ES-I3 (cell line): ENCODE measurements around the gene ATP5MC2.
"Not testable (repeated sequence)": the region's sequence is repeated elsewhere in the genome, so short reads cannot be mapped to it uniquely, and the experiment has no call there.

Experiments used
- H3K36me3 ChIP-seq: 2 replicates; pipeline ENCODE4 v1.6.1; 2013; ENCODE audit warnings: mild to moderate bottlenecking, low read length, control low read depth, moderate library complexity; ENCODE audit not compliant: insufficient read depth
- H3K4me1 ChIP-seq: 2 replicates; pipeline ENCODE4 v1.6.1; 2013; ENCODE audit warnings: mild to moderate bottlenecking, control low read depth, low read length; ENCODE audit not compliant: insufficient read depth
- H3K9ac ChIP-seq: 2 replicates; pipeline ENCODE4 v1.6.1; 2013; ENCODE audit warnings: low read depth, mild to moderate bottlenecking, low read length, moderate library complexity
- H3K9me3 ChIP-seq: 2 replicates; pipeline ENCODE4 v1.6.1; 2013; ENCODE audit warnings: mild to moderate bottlenecking, low read length, moderate library complexity; ENCODE audit not compliant: control insufficient read depth, insufficient read depth

Gene ATP5MC2

DNA sequence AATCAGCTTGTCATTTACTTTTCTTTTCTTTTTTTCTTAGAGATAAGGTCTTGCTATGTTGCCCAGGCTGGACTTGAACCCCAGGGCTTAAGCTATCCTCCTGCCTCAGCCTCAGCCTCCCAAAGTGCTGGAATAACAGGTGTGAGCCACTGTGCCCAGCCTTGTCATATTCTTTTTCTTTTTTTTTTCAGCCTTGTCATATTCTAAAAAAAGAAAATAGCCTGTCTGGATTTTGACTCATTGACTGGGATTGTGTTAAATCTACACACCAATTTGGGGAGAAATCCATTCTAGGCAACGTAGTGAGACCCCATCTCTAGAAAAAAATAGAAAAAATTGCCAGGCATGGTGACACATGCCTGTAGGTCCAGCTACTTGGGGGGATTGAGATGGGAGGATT is 24.1 kb downstream of the ATP5MC2 start:
- no peak overlapping the region for H3K9ac ChIP-seq

DNA sequence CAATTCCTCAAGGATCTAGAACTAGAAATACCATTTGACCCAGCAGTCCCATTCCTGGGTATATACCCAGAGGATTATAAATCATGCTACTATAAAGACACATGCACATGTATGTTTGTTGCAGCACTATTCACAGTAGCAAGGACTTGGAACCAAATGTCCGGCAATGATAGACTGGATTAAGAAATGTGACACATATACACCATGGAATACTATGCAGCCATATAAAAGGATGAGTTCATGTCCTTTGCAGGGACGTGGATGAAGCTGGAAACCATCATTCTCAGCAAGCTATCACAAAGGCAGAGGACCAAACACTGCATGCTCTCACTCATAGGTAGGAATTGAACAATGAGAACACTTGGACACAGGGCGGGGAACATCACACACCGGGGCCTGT is 29.6 kb downstream of the ATP5MC2 start:
- not testable (repeated sequence) for H3K9me3 ChIP-seq, H3K9ac ChIP-seq, H3K4me1 ChIP-seq, H3K36me3 ChIP-seq

More for the DNA sequence above, 24.1 kb downstream of the ATP5MC2 start:
- Histone ChIP-seq H3K4me1 (no peaks in the 10 kb centered on the region), H3K36me3 (no peaks in the 10 kb centered on the region; the same call in 1 of the 2 replicates), H3K9me3 (no peaks in the 10 kb centered on the region)

DNA sequence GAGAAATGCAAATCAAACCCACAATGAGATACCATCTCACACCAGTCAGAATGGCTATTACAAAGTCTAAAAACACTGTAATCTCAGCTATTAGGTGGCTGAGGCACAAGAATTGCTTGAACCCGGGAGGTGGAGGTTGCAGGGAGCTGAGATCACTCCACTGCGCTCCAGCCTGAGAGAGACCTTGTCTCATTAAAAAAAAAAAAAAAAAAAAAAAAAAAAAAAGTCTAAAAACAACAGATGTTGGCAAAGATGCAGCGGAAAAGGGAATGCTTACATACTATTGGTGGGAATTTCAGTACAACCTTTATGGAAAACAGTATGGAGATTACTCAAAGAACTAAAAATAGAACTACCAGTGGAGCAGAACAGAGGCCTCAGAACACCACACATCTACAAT is 30.7 kb downstream of the ATP5MC2 start:
- no peaks in the 10 kb centered on the region for H3K4me1 ChIP-seq
- no peaks in the 10 kb centered on the region for H3K36me3 ChIP-seq
- no peaks in the 10 kb centered on the region for H3K9me3 ChIP-seq
- H3K9ac ChIP-seq = no peak overlapping the region

DNA sequence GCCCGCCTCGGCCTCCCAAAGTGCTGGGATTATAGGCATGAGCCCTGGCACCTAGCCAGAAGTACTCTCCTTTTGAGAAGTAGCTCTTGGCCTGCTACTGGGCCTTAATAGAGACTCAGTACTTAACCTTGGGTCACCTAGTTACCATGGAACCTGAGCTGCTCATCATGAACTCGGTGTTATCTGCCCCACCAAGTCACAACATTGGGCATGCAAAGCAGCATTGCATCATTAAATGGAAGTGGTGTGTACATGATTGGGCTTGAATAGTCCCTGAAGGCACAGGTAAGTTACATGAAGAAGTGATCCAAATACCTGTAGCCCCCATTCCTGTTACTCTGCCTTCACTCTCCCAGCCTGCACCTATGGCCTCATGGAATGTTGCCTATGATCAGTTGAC is 31.8 kb downstream of the ATP5MC2 start:
- H3K9me3 ChIP-seq = no peaks in the 10 kb centered on the region

DNA sequence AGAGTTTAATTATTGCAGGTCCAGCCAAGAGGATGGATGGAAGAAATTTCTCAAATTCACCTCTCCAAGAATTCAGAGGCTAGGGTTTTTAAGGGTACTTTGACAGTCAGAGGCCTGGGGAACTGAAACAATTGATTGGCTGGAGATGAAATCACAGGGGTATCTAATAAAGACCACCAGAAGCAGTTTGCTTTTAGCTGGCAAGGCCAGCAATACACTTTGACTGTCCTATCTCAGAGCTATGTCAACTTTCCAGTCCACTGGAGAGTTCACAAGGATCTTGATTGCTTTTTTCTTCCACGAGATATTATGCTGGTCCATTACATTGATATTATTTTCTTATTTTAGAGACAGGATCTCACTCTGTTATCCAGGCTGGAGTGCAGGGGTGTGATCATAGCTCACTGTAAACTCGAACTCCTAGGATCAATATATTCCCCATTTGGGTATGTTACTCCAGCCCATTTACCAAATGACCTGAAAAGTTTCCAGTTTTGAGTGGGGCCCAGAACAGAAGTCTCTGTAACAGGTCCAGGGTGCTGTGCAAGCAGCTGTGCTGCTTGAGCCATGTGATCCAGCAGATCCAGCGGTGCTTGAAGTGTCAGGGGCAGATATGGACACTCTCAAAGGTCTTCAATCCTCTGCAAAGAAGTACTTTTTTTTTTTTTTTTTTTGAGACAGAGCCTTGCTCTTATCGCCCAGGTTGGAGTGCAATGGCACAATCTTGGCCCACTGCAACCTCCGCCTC is 32.5 kb downstream of the ATP5MC2 start:
- Histone ChIP-seq H3K36me3 (no peaks in the 10 kb centered on the region), H3K4me1 (no peaks in the 10 kb centered on the region), H3K9ac (no peak overlapping the region), H3K9me3 (no peaks in the 10 kb centered on the region)

More for the DNA sequence above, 31.8 kb downstream of the ATP5MC2 start:
- no peaks in the 10 kb centered on the region for H3K36me3 ChIP-seq
- no peaks in the 10 kb centered on the region for H3K4me1 ChIP-seq
- H3K9ac ChIP-seq = no peak overlapping the region

DNA sequence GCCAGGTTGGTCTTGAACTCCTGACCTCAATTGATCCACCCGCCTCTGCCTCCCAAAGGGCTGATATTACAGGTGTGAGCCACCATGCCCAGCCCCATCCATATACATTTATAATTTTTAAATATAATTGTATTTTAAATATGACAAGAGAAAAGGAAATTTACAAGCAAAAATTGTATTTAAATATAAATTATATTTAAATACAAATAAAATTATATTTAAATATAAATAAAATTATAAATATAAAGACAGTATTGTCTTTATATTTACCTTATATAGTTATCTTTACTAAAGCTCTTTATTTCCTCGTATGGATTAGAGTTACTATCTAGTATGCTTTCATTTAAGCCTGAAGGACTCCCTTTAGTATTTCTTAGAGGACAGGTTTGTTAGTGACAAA is 37.8 kb downstream of the ATP5MC2 start:
- no peak overlapping the region for H3K9ac ChIP-seq
- no peaks in the 10 kb centered on the region for H3K36me3 ChIP-seq
- no peaks in the 10 kb centered on the region for H3K9me3 ChIP-seq
- no peaks in the 10 kb centered on the region for H3K4me1 ChIP-seq

DNA sequence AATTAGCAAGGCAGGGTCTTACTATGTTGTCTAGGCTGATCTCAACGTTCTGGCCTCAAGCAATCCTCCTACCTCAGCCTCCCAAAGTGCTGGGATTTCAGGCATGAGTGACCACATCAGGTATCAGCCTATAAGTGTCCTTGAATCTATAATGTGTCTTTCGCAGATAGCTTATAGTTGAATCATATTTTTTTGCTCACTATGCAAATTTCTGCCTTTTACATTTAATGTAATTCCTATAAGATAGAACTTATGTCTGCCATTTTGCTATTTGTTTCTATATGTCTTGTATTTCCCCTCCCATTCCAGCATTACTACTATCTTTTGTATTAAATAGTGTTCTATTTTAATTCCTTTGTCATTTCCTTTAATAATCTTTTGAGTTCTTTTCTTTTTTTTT is 39.2 kb downstream of the ATP5MC2 start:
- no peaks in the 10 kb centered on the region for H3K9me3 ChIP-seq
- H3K9ac ChIP-seq = no peak overlapping the region
- H3K4me1 ChIP-seq = no peaks in the 10 kb centered on the region
- no peaks in the 10 kb centered on the region for H3K36me3 ChIP-seq

DNA sequence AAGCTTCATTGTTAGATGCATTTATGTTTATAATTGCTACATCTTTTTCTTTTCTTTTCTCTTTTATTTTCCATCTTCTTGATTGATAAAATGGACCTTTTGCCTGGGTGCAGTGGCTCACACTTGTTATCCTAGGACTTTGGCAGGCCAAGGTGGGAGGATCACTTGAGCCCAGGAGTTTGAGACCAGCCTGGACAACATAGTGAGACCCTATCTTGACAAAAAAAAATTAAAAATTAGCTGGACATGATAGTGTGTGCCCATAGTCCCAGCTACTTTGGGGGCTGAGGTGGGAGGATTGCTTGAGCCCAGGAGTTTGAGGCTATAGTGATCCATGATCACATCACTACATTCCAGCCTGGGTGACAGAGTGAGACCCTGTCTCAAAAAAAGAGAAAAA is 40.2 kb downstream of the ATP5MC2 start:
- not testable (repeated sequence) for H3K36me3 ChIP-seq, H3K4me1 ChIP-seq, H3K9ac ChIP-seq, H3K9me3 ChIP-seq

DNA sequence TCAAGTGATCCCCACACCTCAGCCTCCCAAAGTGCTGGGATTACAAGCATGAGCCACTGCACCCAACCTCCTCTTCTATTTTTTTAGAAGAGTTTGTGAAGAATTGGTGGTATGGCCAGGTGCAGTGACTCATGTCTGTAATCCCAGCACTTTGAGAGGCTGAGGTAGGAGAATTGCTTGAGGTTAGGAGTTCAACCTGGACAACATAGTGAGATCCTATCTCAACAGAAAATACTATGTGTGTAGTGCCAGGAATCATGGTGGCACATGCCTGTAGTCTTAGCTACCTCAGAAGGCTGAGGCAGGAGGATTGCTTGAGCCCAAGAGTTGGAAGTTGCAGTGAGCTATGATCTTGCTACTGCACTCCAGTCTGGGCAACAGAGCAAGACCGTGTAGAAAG is 44.2 kb downstream of the ATP5MC2 start:
- no peaks in the 10 kb centered on the region for H3K36me3 ChIP-seq
- 0 out of 2 replicates have a peak, but pooled peaks cover 4% of the 10 kb centered on the region for H3K4me1 ChIP-seq
- no peak overlapping the region for H3K9ac ChIP-seq
- no peaks in the 10 kb centered on the region for H3K9me3 ChIP-seq

DNA sequence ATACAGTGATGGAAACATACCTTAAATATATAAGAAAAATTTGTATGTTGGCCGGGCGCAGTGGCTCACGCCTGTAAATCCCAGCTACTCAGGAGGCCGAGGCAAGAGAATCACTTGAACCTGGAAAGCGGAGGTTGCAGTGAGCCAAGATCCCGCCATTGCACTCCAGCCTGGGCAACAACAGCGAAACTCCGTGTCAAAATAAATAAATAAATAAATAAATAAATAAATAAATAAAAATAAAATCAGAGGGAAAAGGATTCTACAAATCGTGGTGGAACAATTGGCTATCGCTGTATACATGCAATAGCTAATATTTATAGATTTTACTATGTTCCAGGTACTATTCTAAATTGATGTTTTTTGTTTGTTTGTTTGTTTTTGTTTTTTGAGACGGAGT is 48.0 kb downstream of the ATP5MC2 start:
- peaks cover 12% of the 10 kb centered on the region; the same call in 1 of the 2 replicates for H3K4me1 ChIP-seq
- H3K9ac ChIP-seq = no peak overlapping the region
- H3K9me3 ChIP-seq = no peaks in the 10 kb centered on the region

DNA sequence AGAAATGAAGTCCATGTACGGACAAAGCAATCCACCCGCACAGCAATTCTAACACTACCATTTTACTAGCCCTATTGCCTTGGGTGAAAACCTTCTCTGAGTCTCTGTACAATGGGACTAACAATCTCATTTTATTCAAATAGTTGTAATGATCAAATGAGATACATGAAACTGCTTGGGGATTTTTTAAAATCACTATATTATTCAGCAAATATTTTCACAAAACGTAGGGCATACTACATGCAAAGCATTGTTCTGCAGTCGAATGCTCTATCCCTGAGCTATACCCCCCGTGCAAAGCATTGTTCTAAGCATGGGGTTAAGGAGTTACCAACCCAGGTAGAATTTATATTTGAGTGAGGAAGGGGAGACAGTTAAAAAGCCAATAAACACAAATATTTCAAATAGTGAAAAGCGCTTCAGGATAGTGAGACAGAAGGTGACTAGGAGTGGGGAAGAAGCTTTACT is 49.1 kb downstream of the ATP5MC2 start:
- H3K36me3 ChIP-seq = no peaks in the 10 kb centered on the region
- peak overlapping the region; percentile 88 for H3K9ac ChIP-seq
- H3K9me3 ChIP-seq = no peaks in the 10 kb centered on the region
- H3K4me1 ChIP-seq = peaks cover 12% of the 10 kb centered on the region; the same call in 1 of the 2 replicates

More for the DNA sequence above, 48.0 kb downstream of the ATP5MC2 start:
- H3K36me3 ChIP-seq = no peaks in the 10 kb centered on the region

DNA sequence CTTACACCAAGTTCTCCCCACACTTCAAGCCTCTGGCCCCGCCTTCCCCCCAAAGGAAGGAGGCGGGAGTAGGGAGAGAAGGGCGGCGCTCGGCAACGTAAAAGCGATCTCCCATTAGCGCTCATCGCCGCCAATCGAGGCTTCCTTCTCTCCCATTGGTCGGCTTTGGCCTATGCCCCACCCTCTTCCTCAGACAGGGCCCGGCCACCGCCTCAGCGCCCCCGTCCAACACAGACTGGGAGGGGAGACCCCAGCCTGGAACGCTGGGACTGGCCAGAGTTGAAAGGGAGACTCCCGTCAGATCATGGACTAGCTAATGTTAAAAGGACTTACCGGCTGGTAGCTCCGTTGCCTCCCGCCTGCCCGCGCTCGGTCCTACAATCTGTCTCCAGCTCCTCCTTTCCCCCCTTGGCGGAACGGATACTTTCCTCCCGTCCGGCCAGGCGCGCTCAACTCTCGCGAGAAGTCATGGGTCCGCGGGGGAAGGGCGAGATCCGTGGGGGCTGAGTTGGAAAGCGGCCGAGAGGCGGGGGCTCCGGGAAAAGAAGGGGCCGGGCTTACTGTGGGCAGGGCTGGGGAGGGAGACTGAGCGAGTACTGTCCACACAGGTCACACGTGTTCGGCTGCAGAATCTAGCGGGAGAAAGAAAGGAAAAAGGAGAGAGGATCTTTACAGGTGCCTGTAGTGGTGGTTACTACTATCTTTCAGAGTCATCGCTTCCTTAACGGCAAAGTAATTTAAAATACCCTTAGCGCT is 49.8 kb downstream of the ATP5MC2 start, which contains the start of gene ATF7:
ATF7 (minus strand) TSS at position 437 of the 756 bp plus-strand sequence. CDS start 25,382 bp downstream, outside the sequence.
- Histone ChIP-seq H3K4me1 (peaks cover 12% of the 10 kb centered on the region; the same call in 1 of the 2 replicates), H3K9me3 (no peaks in the 10 kb centered on the region), H3K9ac (peak within 1 kb of the TSS; percentile 88), H3K36me3 (no peaks in the 10 kb centered on the region)

DNA sequence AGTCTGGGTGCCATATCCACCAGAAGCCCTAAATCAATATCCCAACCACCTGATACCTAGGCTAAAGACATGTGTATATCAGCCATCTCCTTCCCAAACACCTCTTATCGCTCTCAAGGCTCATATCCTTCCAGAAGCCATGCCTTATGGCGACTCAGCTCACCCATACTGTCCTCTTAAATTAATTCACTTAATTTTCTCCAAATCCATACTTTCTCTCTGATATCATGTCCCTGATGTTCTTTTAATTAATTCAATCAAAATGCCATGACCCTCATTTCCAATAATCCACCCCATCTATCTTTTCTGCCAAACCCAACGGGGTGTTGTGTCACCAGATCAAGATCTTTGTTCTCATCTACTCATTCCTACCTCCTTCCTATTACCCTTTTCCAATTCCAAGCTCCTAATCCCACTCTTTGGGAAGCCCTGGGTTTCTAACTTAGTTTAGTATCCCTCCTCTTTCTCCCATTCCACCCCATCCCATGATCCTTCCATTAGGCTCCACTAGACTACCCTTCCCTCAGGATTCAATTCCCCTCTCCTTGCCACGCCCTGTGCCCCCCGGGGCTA is 50.4 kb downstream of the ATP5MC2 start:
- Histone ChIP-seq H3K9me3 (no peaks in the 10 kb centered on the region), H3K36me3 (no peaks in the 10 kb centered on the region), H3K9ac (peak overlapping the region; percentile 88), H3K4me1 (peaks cover 12% of the 10 kb centered on the region; the same call in 1 of the 2 replicates)

DNA sequence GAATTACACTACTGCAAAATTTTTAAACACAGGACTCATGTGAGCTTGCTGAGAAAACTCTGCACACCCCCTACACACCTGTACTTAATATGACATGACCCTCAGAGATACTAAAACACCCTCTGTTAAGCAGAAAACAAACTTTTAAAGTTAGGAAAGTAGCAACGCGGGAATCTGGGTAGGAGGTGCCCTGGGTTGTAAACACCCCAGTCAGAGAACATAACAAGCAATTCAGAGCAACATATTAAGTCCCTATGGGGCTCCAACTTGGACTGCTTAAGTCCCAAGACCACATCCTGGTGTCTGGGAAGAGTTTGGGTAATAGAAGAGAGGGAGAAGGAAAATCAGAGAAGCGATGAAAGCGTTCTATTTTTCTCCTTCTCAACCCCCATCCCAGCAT is 50.9 kb downstream of the ATP5MC2 start:
- Histone ChIP-seq H3K9ac (peak overlapping the region; percentile 88; the same call in 1 of the 2 replicates), H3K9me3 (no peaks in the 10 kb centered on the region), H3K4me1 (peaks cover 12% of the 10 kb centered on the region; the same call in 1 of the 2 replicates), H3K36me3 (no peaks in the 10 kb centered on the region)
